ENCODE results near the gene S100A4.

S100A4 gene

GRCh38 chr1:153547560-153548551 is 2.2 kb upstream of the S100A4 start:
- no peak for DNase-seq (ENCODE audit: low read depth)
- no peak overlapping the region for H3K4me3 ChIP-seq (ENCODE audit: low read depth, low read length)
- no peak for TF ChIP-seq CTCF (IDR thresholded peaks at IDR 0.05; ENCODE audit: control insufficient read depth, extremely low read depth, insufficient read depth)

- TF ChIP-seq CTCF (IDR thresholded peaks at IDR 0.05; ENCODE audit: control insufficient read depth, extremely low read depth, insufficient read depth) = no peak
Observed at GRCh38 chr1:153546796-153547559, 1.4 kb upstream of the S100A4 start.

GRCh38 chr1:153546371-153546770 is 765 bp upstream of the S100A4 start:
- H3K4me3 ChIP-seq (ENCODE audit: low read depth, low read length) = no peak overlapping the region
- no peak for TF ChIP-seq CTCF (IDR thresholded peaks at IDR 0.05; ENCODE audit: control insufficient read depth, extremely low read depth, insufficient read depth)
- DNase-seq (ENCODE audit: low read depth) = no peak

More at GRCh38 chr1:153546796-153547559, 1.4 kb upstream of the S100A4 start:
- no peak overlapping the region for H3K4me3 ChIP-seq (ENCODE audit: low read depth, low read length)
- no peak for DNase-seq (ENCODE audit: low read depth)

GRCh38 chr1:153544453-153545066 is 1.0 kb downstream of the S100A4 start:
- DNase-seq (ENCODE audit: low read depth) = no peak
- no peak for TF ChIP-seq CTCF (IDR thresholded peaks at IDR 0.05; ENCODE audit: control insufficient read depth, extremely low read depth, insufficient read depth)
- no peak overlapping the region for H3K4me3 ChIP-seq (ENCODE audit: low read depth, low read length)

- H3K4me3 ChIP-seq (ENCODE audit: low read depth, low read length) = no peak overlapping the region
- DNase-seq (ENCODE audit: low read depth) = no peak
- TF ChIP-seq CTCF (IDR thresholded peaks at IDR 0.05; ENCODE audit: control insufficient read depth, extremely low read depth, insufficient read depth) = no peak
Observed at GRCh38 chr1:153543736-153544135, 1.9 kb downstream of the S100A4 start.

GRCh38 chr1:153542956-153543711 is 2.5 kb downstream of the S100A4 start:
- no peak overlapping the region for H3K4me3 ChIP-seq (ENCODE audit: low read depth, low read length)
- TF ChIP-seq CTCF (IDR thresholded peaks at IDR 0.05; ENCODE audit: control insufficient read depth, extremely low read depth, insufficient read depth) = no peak
- no peak for DNase-seq (ENCODE audit: low read depth)

Measured in LNCaP clone FGC (cell line).